Measurements from ENCODE around the gene CCDC137.

The CCDC137 gene

DNA sequence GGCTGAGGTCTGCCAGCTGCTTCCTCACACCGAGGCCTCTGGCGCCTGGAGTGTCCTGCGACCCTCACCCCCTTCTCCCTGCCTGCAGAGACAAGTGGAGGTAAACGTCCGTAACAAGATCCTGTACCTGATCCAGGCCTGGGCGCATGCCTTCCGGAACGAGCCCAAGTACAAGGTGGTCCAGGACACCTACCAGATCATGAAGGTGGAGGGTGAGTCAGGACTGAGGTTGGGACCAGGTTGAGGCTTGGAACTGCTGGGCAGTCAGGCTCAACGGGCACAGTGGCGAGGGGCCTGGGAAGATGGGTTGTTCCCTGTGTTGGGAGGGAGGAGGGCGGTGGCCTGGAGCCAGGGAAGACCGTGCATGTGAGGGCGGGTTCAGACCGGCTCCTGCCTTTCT is 22.1 kb downstream of the CCDC137 start:
- Histone ChIP-seq H3K4me1 (ENCODE audit: control insufficient read depth in 1 of 2, insufficient read depth in 1 of 2, low read depth in 1 of 2, low read length in 1 of 2) (peaks cover 13 to 14% of the 10 kb centered on the region in 2 experiments), H3K4me3 (ENCODE audit: low read depth in 1 of 2, low read length in 1 of 2) (no peak overlapping the region), H3K27me3 (no peaks in the 10 kb centered on the region), H3K36me3 (peaks cover 86% of the 10 kb centered on the region), H3K27ac (no peak overlapping the region), H3K9me3 (no peaks in the 10 kb centered on the region)
- TF ChIP-seq, protein P1, sequence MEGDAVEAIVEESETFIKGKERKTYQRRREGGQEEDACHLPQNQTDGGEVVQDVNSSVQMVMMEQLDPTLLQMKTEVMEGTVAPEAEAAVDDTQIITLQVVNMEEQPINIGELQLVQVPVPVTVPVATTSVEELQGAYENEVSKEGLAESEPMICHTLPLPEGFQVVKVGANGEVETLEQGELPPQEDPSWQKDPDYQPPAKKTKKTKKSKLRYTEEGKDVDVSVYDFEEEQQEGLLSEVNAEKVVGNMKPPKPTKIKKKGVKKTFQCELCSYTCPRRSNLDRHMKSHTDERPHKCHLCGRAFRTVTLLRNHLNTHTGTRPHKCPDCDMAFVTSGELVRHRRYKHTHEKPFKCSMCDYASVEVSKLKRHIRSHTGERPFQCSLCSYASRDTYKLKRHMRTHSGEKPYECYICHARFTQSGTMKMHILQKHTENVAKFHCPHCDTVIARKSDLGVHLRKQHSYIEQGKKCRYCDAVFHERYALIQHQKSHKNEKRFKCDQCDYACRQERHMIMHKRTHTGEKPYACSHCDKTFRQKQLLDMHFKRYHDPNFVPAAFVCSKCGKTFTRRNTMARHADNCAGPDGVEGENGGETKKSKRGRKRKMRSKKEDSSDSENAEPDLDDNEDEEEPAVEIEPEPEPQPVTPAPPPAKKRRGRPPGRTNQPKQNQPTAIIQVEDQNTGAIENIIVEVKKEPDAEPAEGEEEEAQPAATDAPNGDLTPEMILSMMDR (IDR thresholded peaks at IDR 0.05), result no peak

DNA sequence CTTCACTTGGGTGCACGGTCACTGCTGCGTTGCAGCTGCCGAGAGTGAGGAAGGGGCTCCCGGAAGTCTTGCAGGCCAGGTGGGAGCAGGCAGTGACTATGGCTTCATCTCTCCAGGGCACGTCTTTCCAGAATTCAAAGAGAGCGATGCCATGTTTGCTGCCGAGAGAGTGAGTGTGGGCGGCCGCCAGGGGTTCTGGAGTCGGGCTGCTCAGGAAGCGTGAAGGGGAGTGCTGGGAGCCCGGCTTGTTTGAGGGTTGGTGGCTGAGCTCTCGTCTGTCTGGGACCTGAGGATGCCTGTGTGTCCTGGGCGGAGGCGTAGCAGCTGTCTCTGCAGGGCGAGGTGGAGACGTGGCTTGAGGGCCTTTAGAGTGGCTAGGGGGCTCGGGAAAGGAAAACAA is 23.5 kb downstream of the CCDC137 start:
- Histone ChIP-seq H3K36me3 (peaks cover 100% of the 10 kb centered on the region), H3K27ac (no peak overlapping the region), H3K27me3 (no peaks in the 10 kb centered on the region), H3K9me3 (no peaks in the 10 kb centered on the region), H3K4me3 (ENCODE audit: low read depth in 1 of 2, low read length in 1 of 2) (no peak overlapping the region), H3K4me1 (ENCODE audit: control insufficient read depth in 1 of 2, insufficient read depth in 1 of 2, low read depth in 1 of 2, low read length in 1 of 2) (peaks cover 5% of the 10 kb centered on the region in 2 experiments)
- TF ChIP-seq, protein P1 (IDR thresholded peaks at IDR 0.05), result no peak

DNA sequence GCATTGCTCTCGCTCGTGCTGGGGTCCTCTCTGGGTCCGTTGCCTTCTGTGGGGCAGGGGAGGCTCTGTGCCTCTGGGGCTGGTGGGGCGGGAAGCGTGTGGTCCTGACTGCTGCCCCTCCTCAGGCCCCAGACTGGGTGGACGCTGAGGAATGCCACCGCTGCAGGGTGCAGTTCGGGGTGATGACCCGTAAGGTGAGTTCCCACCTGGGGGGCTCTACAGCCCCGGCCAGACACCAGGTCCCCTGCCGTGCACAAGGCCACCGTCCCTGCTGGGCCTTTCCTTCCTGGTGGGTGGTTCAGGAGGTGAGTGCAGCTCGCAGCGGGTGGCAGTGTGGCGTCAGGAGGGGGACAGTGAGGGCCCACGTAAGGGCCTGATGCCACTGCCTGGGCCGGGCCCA is 24.0 kb downstream of the CCDC137 start:
- H3K27ac ChIP-seq, result no peak overlapping the region
- H3K4me1 ChIP-seq (ENCODE audit: control insufficient read depth in 1 of 2, insufficient read depth in 1 of 2, low read depth in 1 of 2, low read length in 1 of 2), result peaks cover under 1% of the 10 kb centered on the region in 2 experiments
- no peaks in the 10 kb centered on the region for H3K9me3 ChIP-seq
- H3K27me3 ChIP-seq, result no peaks in the 10 kb centered on the region
- peaks cover 100% of the 10 kb centered on the region for H3K36me3 ChIP-seq
- TF ChIP-seq, protein P1 (IDR thresholded peaks at IDR 0.05), result no peak
- H3K4me3 ChIP-seq (ENCODE audit: low read depth in 1 of 2, low read length in 1 of 2), result no peak overlapping the region

DNA sequence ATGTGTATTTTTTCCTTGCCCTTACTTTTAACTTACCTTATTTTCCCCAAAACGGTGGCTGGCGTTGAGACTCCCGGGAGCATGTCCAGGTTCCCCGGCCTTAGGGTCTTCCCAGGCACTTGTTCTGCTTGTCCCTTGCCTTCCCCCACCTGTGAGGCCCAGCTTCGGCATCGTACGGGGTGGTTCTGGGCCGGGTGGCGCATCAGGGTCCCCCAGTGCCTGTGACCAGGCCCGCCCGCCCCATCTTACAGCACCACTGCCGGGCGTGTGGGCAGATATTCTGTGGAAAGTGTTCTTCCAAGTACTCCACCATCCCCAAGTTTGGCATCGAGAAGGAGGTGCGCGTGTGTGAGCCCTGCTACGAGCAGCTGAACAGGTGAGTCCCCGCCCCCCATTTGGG is 24.7 kb downstream of the CCDC137 start:
- TF ChIP-seq, protein P1 (IDR thresholded peaks at IDR 0.05), result no peak
- Histone ChIP-seq H3K4me3 (ENCODE audit: low read depth in 1 of 2, low read length in 1 of 2) (no peak overlapping the region), H3K36me3 (peaks cover 100% of the 10 kb centered on the region), H3K27me3 (no peaks in the 10 kb centered on the region), H3K9me3 (no peaks in the 10 kb centered on the region), H3K27ac (no peak overlapping the region), H3K4me1 (ENCODE audit: control insufficient read depth in 1 of 2, insufficient read depth in 1 of 2, low read depth in 1 of 2, low read length in 1 of 2) (no peaks in the 10 kb centered on the region)

DNA sequence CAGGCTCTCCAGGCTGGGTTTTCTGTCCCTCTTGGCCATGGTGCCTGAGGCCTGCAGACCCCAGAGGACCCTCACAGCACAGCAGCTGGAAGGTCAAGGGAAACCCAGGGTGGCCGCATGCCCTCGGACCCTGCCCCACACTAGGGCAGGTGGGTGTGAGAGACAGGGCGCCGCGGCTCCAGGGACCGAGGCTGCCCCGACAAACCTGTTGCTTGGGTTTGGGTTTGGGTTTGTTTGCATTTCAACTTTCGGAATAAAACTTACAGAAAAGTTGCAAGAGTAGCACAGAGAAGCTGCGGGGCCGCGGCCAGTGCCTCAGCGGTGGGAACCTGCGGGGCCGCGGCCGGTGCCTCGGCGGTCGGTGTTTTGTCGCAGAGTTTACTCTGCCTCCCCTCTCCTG is 25.1 kb downstream of the CCDC137 start:
- Histone ChIP-seq H3K27ac (no peak overlapping the region), H3K4me3 (ENCODE audit: low read depth in 1 of 2, low read length in 1 of 2) (no peak overlapping the region), H3K27me3 (no peaks in the 10 kb centered on the region), H3K36me3 (peaks cover 100% of the 10 kb centered on the region), H3K4me1 (ENCODE audit: control insufficient read depth in 1 of 2, insufficient read depth in 1 of 2, low read depth in 1 of 2, low read length in 1 of 2) (no peaks in the 10 kb centered on the region), H3K9me3 (no peaks in the 10 kb centered on the region)
- TF ChIP-seq, protein P1 (IDR thresholded peaks at IDR 0.05), result no peak
